ENCODE measurements around the gene PROZ. TPM values are rescaled to one million over a fixed set of nuclear protein-coding genes. Genes with fewer than 3 reads are reported as not detected.

PROZ gene
- total and polyA plus RNA-seq, 2 of the 13 experiments (the other 11 are each of a cell fraction or from before 2014, with no cell fraction given), result 5.6 to 22.5 TPM

DNA sequence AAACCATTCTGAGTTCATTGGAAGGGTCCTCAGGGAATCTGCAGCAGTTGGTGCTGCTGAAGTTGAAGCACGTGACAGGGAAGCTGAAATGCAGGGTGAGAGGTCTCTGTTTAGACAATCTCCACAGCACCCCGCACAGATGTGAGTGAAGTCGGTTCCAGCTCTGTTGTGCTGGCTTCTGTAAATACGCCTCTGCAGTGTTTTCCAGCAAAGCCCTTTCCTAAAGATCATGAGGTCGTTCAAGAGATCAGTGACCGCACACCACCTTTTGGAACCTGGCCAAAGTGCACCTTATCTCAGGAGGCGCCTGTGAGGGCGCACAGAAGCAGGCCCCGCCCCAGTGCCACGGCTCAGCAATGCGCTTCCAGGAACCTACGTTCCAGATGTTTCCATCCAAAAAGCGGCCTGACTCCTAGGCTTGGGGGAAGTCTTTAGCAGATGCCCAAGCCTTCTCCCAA, 61.7 kb downstream of the PROZ start (continued):
- TF ChIP-seq CHD2 (IDR thresholded peaks at IDR 0.05; ENCODE audit: low read depth, low read length) (no peak), CREB1 (IDR thresholded peaks at IDR 0.05) (no peak), CREB1 (CRISPR knock-in tag; IDR thresholded peaks at IDR 0.05) (peak; percentile 45; the same call in 1 of the 2 replicates), ZNF609 (CRISPR knock-in tag; IDR thresholded peaks at IDR 0.05; ENCODE audit: borderline replicate concordance) (peak; percentile 86), SIN3A (IDR thresholded peaks at IDR 0.05; ENCODE audit: borderline replicate concordance, low read depth, low read length) (0 out of 2 replicates have a peak, but pooled peaks have one; percentile 29), ZNF34 (CRISPR knock-in tag; IDR thresholded peaks at IDR 0.05; ENCODE audit: borderline replicate concordance) (no peak), ZNF326 (CRISPR knock-in tag; IDR thresholded peaks at IDR 0.05; ENCODE audit: borderline replicate concordance) (no peak), ZBTB4 (CRISPR knock-in tag; IDR thresholded peaks at IDR 0.05; ENCODE audit: borderline replicate concordance) (peak; percentile 89; the same call in 1 of the 2 replicates), SAFB2 (CRISPR knock-in tag; IDR thresholded peaks at IDR 0.05; ENCODE audit: borderline replicate concordance, low read depth) (0 out of 2 replicates have a peak, but pooled peaks have one; percentile 63), ZNF746 (CRISPR knock-in tag; IDR thresholded peaks at IDR 0.05) (no peak), SCMH1 (CRISPR knock-in tag; IDR thresholded peaks at IDR 0.05; ENCODE audit: borderline replicate concordance) (no peak), CAMTA2 (CRISPR knock-in tag; IDR thresholded peaks at IDR 0.05; ENCODE audit: borderline replicate concordance) (no peak), ZNF12 (CRISPR knock-in tag; IDR thresholded peaks at IDR 0.05) (no peak; the same call in 1 of the 2 replicates), JARID2 (CRISPR knock-in tag; IDR thresholded peaks at IDR 0.05; ENCODE audit: insufficient replicate concordance) (no peak), KDM4B (CRISPR knock-in tag; IDR thresholded peaks at IDR 0.05) (no peak), MIER2 (CRISPR knock-in tag; IDR thresholded peaks at IDR 0.05) (no peak)
- TF ChIP-seq, protein P1, sequence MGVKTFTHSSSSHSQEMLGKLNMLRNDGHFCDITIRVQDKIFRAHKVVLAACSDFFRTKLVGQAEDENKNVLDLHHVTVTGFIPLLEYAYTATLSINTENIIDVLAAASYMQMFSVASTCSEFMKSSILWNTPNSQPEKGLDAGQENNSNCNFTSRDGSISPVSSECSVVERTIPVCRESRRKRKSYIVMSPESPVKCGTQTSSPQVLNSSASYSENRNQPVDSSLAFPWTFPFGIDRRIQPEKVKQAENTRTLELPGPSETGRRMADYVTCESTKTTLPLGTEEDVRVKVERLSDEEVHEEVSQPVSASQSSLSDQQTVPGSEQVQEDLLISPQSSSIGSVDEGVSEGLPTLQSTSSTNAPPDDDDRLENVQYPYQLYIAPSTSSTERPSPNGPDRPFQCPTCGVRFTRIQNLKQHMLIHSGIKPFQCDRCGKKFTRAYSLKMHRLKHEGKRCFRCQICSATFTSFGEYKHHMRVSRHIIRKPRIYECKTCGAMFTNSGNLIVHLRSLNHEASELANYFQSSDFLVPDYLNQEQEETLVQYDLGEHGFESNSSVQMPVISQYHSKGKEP (CRISPR knock-in tag; IDR thresholded peaks at IDR 0.05), result no peak
- TF ChIP-seq, protein P2, sequence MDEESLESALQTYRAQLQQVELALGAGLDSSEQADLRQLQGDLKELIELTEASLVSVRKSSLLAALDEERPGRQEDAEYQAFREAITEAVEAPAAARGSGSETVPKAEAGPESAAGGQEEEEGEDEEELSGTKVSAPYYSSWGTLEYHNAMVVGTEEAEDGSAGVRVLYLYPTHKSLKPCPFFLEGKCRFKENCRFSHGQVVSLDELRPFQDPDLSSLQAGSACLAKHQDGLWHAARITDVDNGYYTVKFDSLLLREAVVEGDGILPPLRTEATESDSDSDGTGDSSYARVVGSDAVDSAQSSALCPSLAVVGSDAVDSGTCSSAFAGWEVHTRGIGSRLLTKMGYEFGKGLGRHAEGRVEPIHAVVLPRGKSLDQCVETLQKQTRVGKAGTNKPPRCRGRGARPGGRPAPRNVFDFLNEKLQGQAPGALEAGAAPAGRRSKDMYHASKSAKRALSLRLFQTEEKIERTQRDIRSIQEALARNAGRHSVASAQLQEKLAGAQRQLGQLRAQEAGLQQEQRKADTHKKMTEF (CRISPR knock-in tag; IDR thresholded peaks at IDR 0.05), result peak; percentile 66; the same call in 1 of the 2 replicates

All from HepG2 (cell line).